HCT116 (cell line): ENCODE results near the gene C4orf54. TPM values are rescaled to one million over a fixed set of nuclear protein-coding genes. Genes with fewer than 3 reads are reported as not detected.

Source experiments
- ATAC-seq: fragments of 200-7000 bp; cut with Tn5 transposase; 2 replicates; pipeline ENCODE4 v1.9.1; 2020; ENCODE audit warnings: mild to moderate bottlenecking, moderate library complexity
- BruUV-seq: library from RNA; stranded (reverse); fragments of 400-500 nt; replicated peaks from 2 replicates; lab custom pipeline; 2021; lab: Mats Ljungman, UMichigan
- CTCF ChIA-PET: fragments of 300-600 bp; sonication (Branson Sonifier 250); formaldehyde crosslinking; loops from one replicate; lab custom pipeline; 2021; ENCODE audit warnings: antibody characterized with exemption; lab: Charles Lee
- POLR2A ChIA-PET: fragments of 300-600, 350-600 bp; sonication (Branson Sonifier 250); formaldehyde crosslinking; loops from one replicate; lab custom pipeline; 2021; ENCODE audit warnings: antibody characterized with exemption; lab: Charles Lee
- RAD21 ChIA-PET, 2 experiments: fragments of 300-600 bp; sonication (Branson Sonifier 250); formaldehyde crosslinking; loops; one replicate each; lab custom pipeline; 2023; ENCODE audit warnings: low total read pairs in 2 of 2; ENCODE audit not compliant: uncharacterized antibody in 2 of 2, unreplicated experiment in 2 of 2, low non-redundant PET in 1 of 2; lab: Charles Lee
- DNase-seq: peaks from one replicate; pipeline ENCODE4 v3.0.0-alpha.2; 2010; ENCODE audit warnings: low read depth, low spot score
- H2AFZ ChIP-seq: fragments of 200-600 bp; shearing (Covaris generic), sonication (generic); 2 replicates; pipeline ENCODE4 v1.6.1; 2017; ENCODE audit warnings: low read depth, mixed run types, mixed read lengths, antibody characterized with exemption, low read length; ENCODE audit not compliant: poor library complexity, severe bottlenecking
- H3K27ac ChIP-seq: 2 replicates; pipeline ENCODE4 v1.5.1; 2012; ENCODE audit warnings: low read depth, low read length
- H3K27me3 ChIP-seq: fragments of 200-600 bp; sonication (generic); 2 replicates; pipeline ENCODE4 v1.6.1; 2016; ENCODE audit warnings: mixed run types, low read length, mixed read lengths; ENCODE audit not compliant: insufficient read depth
- H3K36me3 ChIP-seq, 2 experiments: fragments of 200-500 bp in 1 of 2; fragments of 200-600 bp in 1 of 2; sonication (Bioruptor generic) in 1 of 2; sonication (generic) in 1 of 2; 2 replicates each; pipeline versions ENCODE4 v1.5.1 to v1.6.1; 2014 to 2016; ENCODE audit warnings: low read length in 2 of 2, inconsistent platforms in 1 of 2, mixed read lengths in 1 of 2, mixed run types in 1 of 2; ENCODE audit not compliant: insufficient read depth in 2 of 2, control insufficient read depth in 1 of 2
- H3K4me1 ChIP-seq, 2 experiments: fragments of 200-600 bp in 1 of 2; sonication (generic) in 1 of 2; 2 replicates each; pipeline versions ENCODE4 v1.5.1 to v1.6.1; 2012 to 2017; ENCODE audit warnings: low read length in 2 of 2, inconsistent platforms in 1 of 2, mild to moderate bottlenecking in 1 of 2, mixed read lengths in 1 of 2, mixed run types in 1 of 2, moderate library complexity in 1 of 2; ENCODE audit not compliant: insufficient read depth in 2 of 2, control insufficient read depth in 1 of 2
- H3K4me2 ChIP-seq: fragments of 200-600 bp; sonication (generic); 2 replicates; pipeline ENCODE4 v1.6.1; 2017; ENCODE audit warnings: mixed run types, low read length, mixed read lengths
- H3K4me3 ChIP-seq, 2 experiments: fragments of 200-600 bp in 1 of 2; sonication (generic) in 1 of 2; replicated peaks in 1 of 2; 2 replicates each; pipeline ENCODE4 v1.5.1; 2011 to 2016; ENCODE audit warnings: low read length in 2 of 2, control low read depth in 1 of 2, low read depth in 1 of 2, mild to moderate bottlenecking in 1 of 2, mixed read lengths in 1 of 2, mixed run types in 1 of 2
- H3K79me2 ChIP-seq: fragments of 200-600 bp; sonication (generic); 2 replicates; pipeline ENCODE4 v1.6.1; 2017; ENCODE audit warnings: mild to moderate bottlenecking, mixed run types, low read length, moderate library complexity, mixed read lengths; ENCODE audit not compliant: insufficient read depth
- H3K9ac ChIP-seq: fragments of 200-600 bp; sonication (generic); 2 replicates; pipeline ENCODE4 v1.6.1; 2016; ENCODE audit warnings: low read length, mixed read lengths
- H3K9me2 ChIP-seq: fragments of 200-600 bp; sonication (generic), shearing (Covaris generic); 2 replicates; pipeline ENCODE4 v1.6.1; 2017; ENCODE audit warnings: mixed run types, mild to moderate bottlenecking, moderate library complexity; ENCODE audit not compliant: insufficient read depth
- H3K9me3 ChIP-seq, 2 experiments: fragments of 200-500 bp in 1 of 2; fragments of 200-600 bp in 1 of 2; sonication (Bioruptor generic) in 1 of 2; sonication (generic) in 1 of 2; 2 replicates each; pipeline ENCODE4 v1.6.1; 2014 to 2017; ENCODE audit warnings: low read length in 2 of 2, mixed read lengths in 2 of 2, inconsistent platforms in 1 of 2, low read depth in 1 of 2, mild to moderate bottlenecking in 1 of 2, mixed run types in 1 of 2, moderate library complexity in 1 of 2; ENCODE audit not compliant: control insufficient read depth in 1 of 2, insufficient read depth in 1 of 2
- H4K20me1 ChIP-seq: fragments of 200-600 bp; sonication (generic), shearing (Covaris generic); 2 replicates; pipeline ENCODE4 v1.6.1; 2017; ENCODE audit warnings: mixed run types, mild to moderate bottlenecking, moderate library complexity; ENCODE audit not compliant: insufficient read depth
- CBX3 ChIP-seq: IDR thresholded peaks from 2 replicates; pipeline ENCODE4 v1.6.1; 2012; ENCODE audit warnings: low read depth
- CEBPB ChIP-seq: IDR thresholded peaks from 2 replicates; pipeline ENCODE4 v1.6.1; 2012; ENCODE audit warnings: low read depth
- EGR1 ChIP-seq: IDR thresholded peaks from 2 replicates; pipeline ENCODE4 v1.6.1; 2012; ENCODE audit warnings: low read depth
- ELF1 ChIP-seq: IDR thresholded peaks from 2 replicates; pipeline ENCODE4 v1.6.1; 2012; ENCODE audit warnings: low read depth, borderline replicate concordance
- EZH2 ChIP-seq: fragments of 200-600 bp; sonication (generic); IDR thresholded peaks from 2 replicates; pipeline ENCODE4 v1.6.1; 2017; ENCODE audit warnings: antibody characterized with exemption, mixed run types
- JUND ChIP-seq: IDR thresholded peaks from 2 replicates; pipeline ENCODE4 v1.6.1; 2012
- MAX ChIP-seq: IDR thresholded peaks from 2 replicates; pipeline ENCODE4 v1.6.1; 2012
- POLR2AphosphoS5 ChIP-seq: IDR thresholded peaks from 2 replicates; pipeline ENCODE4 v1.6.1; 2011; ENCODE audit warnings: mild to moderate bottlenecking, low read depth, low read length, moderate library complexity
- REST ChIP-seq: IDR thresholded peaks from 2 replicates; pipeline ENCODE4 v1.6.1; 2012; ENCODE audit warnings: low read depth
- SP1 ChIP-seq: IDR thresholded peaks from 2 replicates; pipeline ENCODE4 v1.6.1; 2012; ENCODE audit warnings: low read depth
- SRF ChIP-seq: IDR thresholded peaks from 2 replicates; pipeline ENCODE4 v1.6.1; 2012; ENCODE audit warnings: low read depth
- ZFX ChIP-seq: fragments of 450-650 bp; IDR thresholded peaks from 2 replicates; pipeline ENCODE4 v1.6.1; 2017
- intact Hi-C: fragments of 100-400 bp; cut with micrococcal nuclease; formaldehyde crosslinking; loops from 2 replicates; pipeline ENCODE4 v1.10.0; 2022
- total RNA-seq: library from RNA; stranded (reverse); gene quantifications from one replicate; pipeline ENCODE4 v1.2.1, GENCODE V29; 2021; ENCODE audit not compliant: unreplicated experiment
- TF ChIP-seq, protein P1 (sequence below): IDR thresholded peaks from 2 replicates; pipeline ENCODE4 v1.6.1; 2012

The C4orf54 gene
- total RNA-seq, 1 experiment from 2014 or later, result not detected

GRCh38 chr4:99687120-99687519 is 29.5 kb upstream of the C4orf54 start:
- Histone ChIP-seq H4K20me1 (no peaks in the 10 kb centered on the region), H3K9me3 (no peaks in the 10 kb centered on the region), H3K4me1 (no peaks in the 10 kb centered on the region), H3K9me2 (no peaks in the 10 kb centered on the region), H2AFZ (no peak overlapping the region), H3K27ac (no peak overlapping the region), H3K9ac (no peak overlapping the region), H3K79me2 (no peaks in the 10 kb centered on the region), H3K27me3 (no peaks in the 10 kb centered on the region), H3K4me3 (no peak overlapping the region), H3K4me2 (no peak overlapping the region), H3K36me3 (no peaks in the 10 kb centered on the region)
- ATAC-seq (no peak), DNase-seq (no peak)
- RAD21 ChIA-PET, result no interaction called here
- BruUV-seq, result no TSS peak
- CTCF ChIA-PET, result no interaction called here
- TF ChIP-seq REST (no peak), POLR2AphosphoS5 (no peak), SP1 (no peak), SRF (no peak), CEBPB (no peak), JUND (no peak), EZH2 (no peak), CBX3 (no peak), EGR1 (no peak), MAX (no peak), ZFX (no peak), ELF1 (no peak)
- TF ChIP-seq, protein P1, sequence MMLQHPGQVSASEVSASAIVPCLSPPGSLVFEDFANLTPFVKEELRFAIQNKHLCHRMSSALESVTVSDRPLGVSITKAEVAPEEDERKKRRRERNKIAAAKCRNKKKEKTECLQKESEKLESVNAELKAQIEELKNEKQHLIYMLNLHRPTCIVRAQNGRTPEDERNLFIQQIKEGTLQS, result no peak
- intact Hi-C loops, result no loop called here
- POLR2A ChIA-PET, result no interaction called here
